K562 (cell line): ENCODE data around the gene CTIF. TPM values are rescaled to one million over a fixed set of nuclear protein-coding genes. Genes with fewer than 3 reads are reported as not detected.

Experiments
- BDP1 ChIP-seq: IDR thresholded peaks from 3 replicates; pipeline ENCODE4 v1.6.1; 2011; ENCODE audit not compliant: insufficient read length, insufficient read depth
- CREBBP ChIP-seq: IDR thresholded peaks from one replicate; pipeline ENCODE4 v1.6.1; 2012; ENCODE audit warnings: low read depth, mild to moderate bottlenecking, control low read depth, inconsistent platforms, low read length
- E2F1 ChIP-seq: sonication (generic); formaldehyde crosslinking; IDR thresholded peaks from 2 replicates; pipeline ENCODE4 v1.8.1; 2023; ENCODE audit warnings: mild to moderate bottlenecking, missing genetic modification reagents, moderate library complexity
- HINFP ChIP-seq: fragments of 450-650 bp; conservative IDR thresholded peaks from 2 replicates; pipeline ENCODE4 v1.6.1; 2016; ENCODE audit warnings: missing genetic modification characterization, low read depth, mild to moderate bottlenecking, control low read depth, missing compliant biosample characterization
- HIVEP1 ChIP-seq: fragments of 250-450 bp; sonication (Bioruptor Pico); IDR thresholded peaks from 2 replicates; pipeline ENCODE4 v1.4.0; 2020; ENCODE audit warnings: mild to moderate bottlenecking
- KAT7 ChIP-seq: sonication (generic); formaldehyde crosslinking; IDR thresholded peaks from 2 replicates; pipeline ENCODE4 v1.8.0; 2022; ENCODE audit warnings: missing genetic modification reagents, mild to moderate bottlenecking, borderline replicate concordance
- KLF6 ChIP-seq: fragments of 250-450 bp; sonication (Bioruptor Pico); IDR thresholded peaks from 2 replicates; pipeline ENCODE4 v1.4.0; 2020; ENCODE audit warnings: mild to moderate bottlenecking, moderate library complexity, borderline replicate concordance
- MEIS2 ChIP-seq: fragments of 450-650 bp; IDR thresholded peaks from 2 replicates; pipeline ENCODE4 v1.6.1; 2014; ENCODE audit warnings: mild to moderate bottlenecking; ENCODE audit not compliant: partially characterized antibody
- MTF1 ChIP-seq: fragments of 250-450 bp; sonication (Bioruptor Pico); IDR thresholded peaks from 2 replicates; pipeline ENCODE4 v1.9.0; 2021; ENCODE audit warnings: moderate library complexity, mild to moderate bottlenecking, inconsistent platforms, borderline replicate concordance
- PCBP1 ChIP-seq: fragments of 200-400 bp; formaldehyde crosslinking; IDR thresholded peaks from 2 replicates; pipeline ENCODE4 v1.6.1; 2018; ENCODE audit warnings: mild to moderate bottlenecking, low read depth, low read length; ENCODE audit not compliant: poor library complexity, severe bottlenecking
- PRMT5 ChIP-seq: sonication (generic); formaldehyde crosslinking; IDR thresholded peaks from 2 replicates; pipeline ENCODE4 v1.5.0; 2020; ENCODE audit warnings: missing genetic modification reagents
- RBM25 ChIP-seq: fragments of 200-400 bp; formaldehyde crosslinking; IDR thresholded peaks from 2 replicates; pipeline ENCODE4 v1.6.1; 2018; ENCODE audit warnings: low read length, low read depth, moderate library complexity; ENCODE audit not compliant: severe bottlenecking
- RNF219 ChIP-seq: fragments of 250-450 bp; sonication (Bioruptor Pico); IDR thresholded peaks from 2 replicates; pipeline ENCODE4 v1.5.0; 2022; ENCODE audit warnings: mild to moderate bottlenecking
- ZBTB5 ChIP-seq: fragments of 450-650 bp; IDR thresholded peaks from 2 replicates; pipeline ENCODE4 v1.6.1; 2017; ENCODE audit warnings: antibody characterized with exemption
- ZFP91 ChIP-seq: sonication (generic); formaldehyde crosslinking; IDR thresholded peaks from 2 replicates; pipeline ENCODE4 v1.8.0; 2022; ENCODE audit warnings: mild to moderate bottlenecking, missing genetic modification reagents
- ZHX1 ChIP-seq: fragments of 150-350 bp; conservative IDR thresholded peaks from 2 replicates; pipeline ENCODE4 v1.6.1; 2014; ENCODE audit warnings: low read length
- polyA plus RNA-seq, 8 experiments: library from polyadenylated mRNA; depleted of rRNA in 4 of 8; stranded (reverse) in 5 of 8; unstranded in 3 of 8; fragments of >200 nt; fragmentation: Nextera tagmentation in 2 of 8; fragmentation: Illumina TruSeq in 1 of 8; extraction: Ambion mirVana in 2 of 8; extraction: Trizol in 1 of 8; gene quantifications; 2 replicates each; pipeline versions ENCODE4 v1.2.1 to v1.2.3, GENCODE V29; 2011 to 2014; ENCODE audit warnings: inconsistent platforms in 1 of 8, missing spikeins in 1 of 8
- total RNA-seq, 7 experiments: library from RNA; depleted of rRNA in 6 of 7; stranded (reverse); fragments of >200 nt in 6 of 7; fragmentation: Illumina TruSeq in 2 of 7; extraction: Trizol in 2 of 7; gene quantifications; 2 replicates each; pipeline versions ENCODE4 v1.2.1 to v1.2.3, GENCODE V29; 2011 to 2021; ENCODE audit warnings: low replicate concordance in 1 of 7

CTIF gene
- total and polyA plus RNA-seq, 9 of the 15 experiments (the other 6 are each of a cell fraction or from before 2014, with no cell fraction given): 0.17 to 11.5 (median 2.2) TPM

GRCh38 chr18:48566589-48566988, 27.8 kb downstream of the CTIF start (continued):
- TF ChIP-seq MEIS2: peak; percentile 21
- TF ChIP-seq HIVEP1 (CRISPR knock-in tag): peak; percentile 56; the same call in 1 of the 2 replicates
- TF ChIP-seq RBM25: no peak
- no peak for TF ChIP-seq PRMT5 (CRISPR knock-in tag)
- no peak for TF ChIP-seq ZBTB5
- TF ChIP-seq CREBBP: no peak
- TF ChIP-seq BDP1: no peak
- no peak for TF ChIP-seq KAT7 (CRISPR knock-in tag)
- TF ChIP-seq ZFP91 (CRISPR knock-in tag): no peak
- no peak for TF ChIP-seq E2F1 (CRISPR knock-in tag)
- TF ChIP-seq RNF219: no peak
- peak; percentile 92 for TF ChIP-seq KLF6 (CRISPR knock-in tag)
- TF ChIP-seq HINFP: peak; percentile 83
- no peak for TF ChIP-seq PCBP1
- TF ChIP-seq ZHX1: no peak
- TF ChIP-seq MTF1: peak; percentile 61; the same call in 1 of the 2 replicates
